Immature natural killer cell (primary cell): ENCODE measurements around the gene SCYL3. TPM values are rescaled to one million over a fixed set of nuclear protein-coding genes. Genes with fewer than 3 reads are reported as not detected.

ENCODE experiments used
- DNase-seq, 3 donors: peaks; one replicate each; pipeline ENCODE4 v3.0.0; 2022; ENCODE audit warnings: mixed read lengths in 1 of 3
- H3K27ac Mint-ChIP-seq, 6 donors: one replicate each; pipeline ENCODE4 v1.8.0; 2020; ENCODE audit warnings: mixed read lengths in 6 of 6, mild to moderate bottlenecking in 5 of 6, inconsistent platforms in 4 of 6, moderate library complexity in 3 of 6
- H3K27me3 Mint-ChIP-seq, 3 donors: one replicate each; pipeline ENCODE4 v1.8.0; 2020 to 2021; ENCODE audit warnings: low read depth in 3 of 3, mild to moderate bottlenecking in 3 of 3, mixed read lengths in 3 of 3, moderate library complexity in 3 of 3, inconsistent platforms in 1 of 3
- H3K36me3 Mint-ChIP-seq, 3 donors: one replicate each; pipeline ENCODE4 v1.8.0; 2020; ENCODE audit warnings: mixed read lengths in 3 of 3, inconsistent platforms in 2 of 3, mild to moderate bottlenecking in 2 of 3
- H3K4me1 Mint-ChIP-seq, 2 donors: one replicate each; pipeline ENCODE4 v1.8.0; 2020; ENCODE audit warnings: inconsistent platforms in 2 of 2, mild to moderate bottlenecking in 2 of 2, mixed read lengths in 2 of 2, moderate library complexity in 1 of 2
- H3K4me3 Mint-ChIP-seq, 5 donors: one replicate each; pipeline ENCODE4 v1.8.0; 2020; ENCODE audit warnings: mild to moderate bottlenecking in 5 of 5, mixed read lengths in 5 of 5, inconsistent platforms in 3 of 5, moderate library complexity in 3 of 5
- H3K9me3 Mint-ChIP-seq, 6 donors: one replicate each; pipeline ENCODE4 v1.8.0; 2020; ENCODE audit warnings: mild to moderate bottlenecking in 6 of 6, mixed read lengths in 6 of 6, inconsistent platforms in 4 of 6, moderate library complexity in 3 of 6
- polyA plus RNA-seq, 3 donors: library from polyadenylated mRNA; unstranded; fragments of 300-500 nt; fragmentation: Illumina TruSeq; gene quantifications; one replicate each; pipeline ENCODE4 v1.2.3, GENCODE V29; 2021

The SCYL3 gene
- polyA plus RNA-seq, 3 donors from 2014 or later = 6.1 to 13.1 (median 6.8) TPM

GRCh38 chr1:169892176-169892926, 1.3 kb downstream of the SCYL3 start:
- no peak for DNase-seq
- H3K4me3 Mint-ChIP-seq = peak overlapping the region; percentile 89 to 98 (median 91)
- peaks cover 3 to 12% (median 5%) of the 10 kb centered on the region in 3 donors for H3K27me3 Mint-ChIP-seq
- peak overlapping the region; percentile 88 to 99 (median 91) for H3K27ac Mint-ChIP-seq
- no peaks in the 10 kb centered on the region for H3K9me3 Mint-ChIP-seq
- peaks cover 36 to 63% of the 10 kb centered on the region in 2 donors for H3K4me1 Mint-ChIP-seq
- peaks cover 4 to 7% (median 6%) of the 10 kb centered on the region in 3 donors for H3K36me3 Mint-ChIP-seq

- Mint-ChIP-seq H3K4me1 (peaks cover 36 to 66% of the 10 kb centered on the region in 2 donors), H3K27ac (peak overlapping the region; percentile 83 to 99 (median 91)), H3K4me3 (peak overlapping the region; percentile 39 to 95 (median 61)), H3K36me3 (peaks cover 6 to 12% (median 11%) of the 10 kb centered on the region in 3 donors), H3K9me3 (no peaks in the 10 kb centered on the region), H3K27me3 (peaks cover 3 to 6% (median 5%) of the 10 kb centered on the region in 3 donors)
- DNase-seq = no peak
Observed at GRCh38 chr1:169891539-169891885, 2.2 kb downstream of the SCYL3 start.

DNA sequence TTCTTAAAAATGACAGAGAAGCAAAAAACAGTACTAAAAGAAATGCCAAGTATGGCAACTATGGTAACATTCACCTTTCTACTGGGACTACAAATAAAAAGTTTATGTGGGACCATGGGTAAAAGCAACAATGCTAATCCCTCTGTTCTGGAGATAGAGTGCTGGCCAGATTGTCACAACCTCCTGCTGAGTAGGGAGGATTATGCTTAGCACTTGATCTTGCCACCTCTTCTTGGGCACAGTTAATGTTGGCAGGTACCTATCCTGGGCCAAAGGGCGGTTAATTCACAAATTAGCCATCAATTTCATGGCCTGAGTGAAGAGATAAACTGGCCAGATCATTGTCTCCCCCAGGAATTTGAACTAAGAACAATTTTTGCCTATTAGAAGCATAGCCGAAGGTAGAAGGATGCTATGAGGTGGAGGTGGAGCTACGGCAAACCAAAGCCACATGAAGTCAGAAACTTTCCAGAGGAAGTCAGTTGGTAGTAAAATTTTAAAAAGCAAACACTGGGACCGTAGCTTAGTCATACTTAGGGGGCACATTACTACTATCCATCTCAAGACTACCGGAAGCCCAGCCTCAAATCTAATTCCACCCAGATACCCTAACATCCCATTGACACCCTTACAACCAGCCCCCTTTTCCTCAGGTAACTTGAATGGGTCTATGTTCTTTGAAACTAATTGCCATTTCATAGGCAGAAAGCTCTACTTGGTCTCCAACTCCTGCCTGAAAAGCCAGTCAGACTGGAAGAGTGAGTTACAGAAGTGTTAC, 2.7 kb downstream of the SCYL3 start:
- H3K9me3 Mint-ChIP-seq = no peaks in the 10 kb centered on the region
- DNase-seq = peak in 2 of 3 donors; percentile 25 to 30
- H3K4me1 Mint-ChIP-seq = peaks cover 36 to 72% of the 10 kb centered on the region in 2 donors
- peak overlapping the region; percentile 83 to 99 (median 91) for H3K27ac Mint-ChIP-seq
- peaks cover 3 to 6% (median 5%) of the 10 kb centered on the region in 3 donors for H3K27me3 Mint-ChIP-seq
- peak overlapping the region; percentile 39 to 95 (median 61) for H3K4me3 Mint-ChIP-seq
- peaks cover 7 to 16% (median 14%) of the 10 kb centered on the region in 3 donors for H3K36me3 Mint-ChIP-seq

- Mint-ChIP-seq H3K4me1 (peaks cover 36 to 80% of the 10 kb centered on the region in 2 donors), H3K4me3 (peak overlapping the region in 1 of 5 donors; percentile 9), H3K27ac (peak overlapping the region in 2 of 6 donors; percentile 53 to 71)
Observed at GRCh38 chr1:169889871-169890270, 3.8 kb downstream of the SCYL3 start.

DNA sequence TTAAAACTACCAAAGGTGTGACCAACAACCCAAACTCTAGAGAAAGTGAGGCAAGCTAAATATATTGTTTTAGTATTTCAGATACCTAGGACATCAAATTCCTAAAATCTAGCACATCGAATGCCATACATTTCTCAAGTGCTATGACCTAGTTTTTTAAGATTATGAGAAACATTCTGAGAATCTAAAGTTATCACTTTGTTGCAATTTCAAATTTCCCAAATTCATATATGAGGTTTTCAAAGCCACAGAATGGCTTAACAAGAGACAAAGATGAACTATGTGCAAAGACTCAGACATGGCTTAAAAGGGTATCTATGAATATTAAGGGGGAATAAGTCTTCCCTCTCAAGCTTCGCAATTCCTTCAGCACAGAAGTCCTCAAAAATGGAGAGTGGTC, 6.8 kb downstream of the SCYL3 start:
- peaks cover 14 to 29% (median 29%) of the 10 kb centered on the region in 3 donors for H3K36me3 Mint-ChIP-seq
- no peak overlapping the region for H3K4me3 Mint-ChIP-seq
- no peaks in the 10 kb centered on the region for H3K27me3 Mint-ChIP-seq
- H3K9me3 Mint-ChIP-seq = no peaks in the 10 kb centered on the region
- DNase-seq = no peak
- H3K27ac Mint-ChIP-seq = no peak overlapping the region
- peaks cover 32 to 75% of the 10 kb centered on the region in 2 donors for H3K4me1 Mint-ChIP-seq

More at GRCh38 chr1:169889871-169890270, 3.8 kb downstream of the SCYL3 start:
- H3K27me3 Mint-ChIP-seq = peaks cover 3 to 6% (median 5%) of the 10 kb centered on the region in 3 donors
- no peaks in the 10 kb centered on the region for H3K9me3 Mint-ChIP-seq
- no peak for DNase-seq
- peaks cover 14 to 25% (median 20%) of the 10 kb centered on the region in 3 donors for H3K36me3 Mint-ChIP-seq

- Mint-ChIP-seq H3K27ac (no peak overlapping the region), H3K4me1 (peaks cover 29 to 73% of the 10 kb centered on the region in 2 donors), H3K27me3 (no peaks in the 10 kb centered on the region), H3K36me3 (peaks cover 14 to 29% (median 29%) of the 10 kb centered on the region in 3 donors), H3K4me3 (no peak overlapping the region), H3K9me3 (no peaks in the 10 kb centered on the region)
- DNase-seq = no peak
Observed at GRCh38 chr1:169886422-169886821, 7.3 kb downstream of the SCYL3 start.

DNA sequence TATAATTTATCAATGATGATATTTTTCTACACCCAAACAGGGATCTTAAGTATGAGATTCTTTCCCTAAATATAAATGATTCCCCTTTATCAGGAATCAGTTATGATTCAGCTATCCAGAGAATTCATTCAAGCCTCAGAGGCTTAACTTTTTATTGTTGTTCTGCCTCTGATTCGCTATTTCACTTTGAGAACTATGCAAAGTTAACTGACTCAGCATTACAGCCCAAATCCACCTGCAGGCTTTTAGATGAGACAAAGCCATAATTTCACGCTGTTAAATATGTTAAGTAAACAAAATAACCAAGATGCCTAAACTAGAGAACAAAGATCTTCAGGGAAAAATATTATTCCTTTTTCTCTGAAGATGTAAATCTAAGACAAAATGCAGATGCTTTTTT, 8.5 kb downstream of the SCYL3 start:
- Mint-ChIP-seq H3K27me3 (no peaks in the 10 kb centered on the region), H3K27ac (no peak overlapping the region), H3K9me3 (no peaks in the 10 kb centered on the region), H3K36me3 (peaks cover 14 to 29% (median 29%) of the 10 kb centered on the region in 3 donors), H3K4me1 (peaks cover 20 to 68% of the 10 kb centered on the region in 2 donors), H3K4me3 (no peak overlapping the region)
- DNase-seq = no peak

DNA sequence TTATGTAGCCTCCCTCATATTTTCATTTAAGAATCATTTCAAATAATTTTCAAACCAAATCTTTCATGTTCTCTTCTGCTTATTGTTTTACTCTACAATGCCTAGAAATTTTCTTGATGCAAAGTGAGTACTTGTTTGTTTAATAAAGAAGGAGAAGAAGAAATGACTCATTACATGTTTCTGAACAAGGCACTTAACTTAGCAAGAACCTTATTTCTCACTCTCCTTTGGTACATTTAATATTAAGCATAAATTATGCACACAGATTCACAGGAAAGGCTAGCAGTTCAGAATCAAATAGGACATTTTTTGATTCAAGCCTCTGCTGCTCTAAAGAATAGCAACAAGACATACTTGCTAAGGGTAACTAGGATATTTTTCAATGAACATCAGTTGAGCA, 9.1 kb downstream of the SCYL3 start:
- H3K4me1 Mint-ChIP-seq = peaks cover 18 to 68% of the 10 kb centered on the region in 2 donors
- H3K36me3 Mint-ChIP-seq = peaks cover 14 to 29% (median 29%) of the 10 kb centered on the region in 3 donors
- no peaks in the 10 kb centered on the region for H3K9me3 Mint-ChIP-seq
- H3K27me3 Mint-ChIP-seq = no peaks in the 10 kb centered on the region
- H3K4me3 Mint-ChIP-seq = no peak overlapping the region
- DNase-seq = no peak
- peak overlapping the region in 1 of 6 donors; percentile 14 for H3K27ac Mint-ChIP-seq

GRCh38 chr1:169882039-169882511, 11.6 kb downstream of the SCYL3 start:
- no peak for DNase-seq
- H3K4me1 Mint-ChIP-seq = peaks cover 18 to 72% of the 10 kb centered on the region in 2 donors

GRCh38 chr1:169879034-169879840, 14.5 kb downstream of the SCYL3 start:
- H3K4me1 Mint-ChIP-seq = peaks cover 19 to 61% of the 10 kb centered on the region in 2 donors
- H3K36me3 Mint-ChIP-seq = peaks cover 25 to 31% (median 30%) of the 10 kb centered on the region in 3 donors
- no peak for DNase-seq
- peak overlapping the region in 3 of 6 donors; percentile 21 to 56 (median 29) for H3K27ac Mint-ChIP-seq
- peaks cover 0 to 2% (median 0%) of the 10 kb centered on the region in 3 donors for H3K27me3 Mint-ChIP-seq
- no peak overlapping the region for H3K4me3 Mint-ChIP-seq
- H3K9me3 Mint-ChIP-seq = no peaks in the 10 kb centered on the region

More at GRCh38 chr1:169882039-169882511, 11.6 kb downstream of the SCYL3 start:
- H3K4me3 Mint-ChIP-seq = no peak overlapping the region
- peaks cover 0 to 2% (median 0%) of the 10 kb centered on the region in 3 donors for H3K27me3 Mint-ChIP-seq
- H3K27ac Mint-ChIP-seq = peak overlapping the region in 1 of 6 donors; percentile 93
- no peaks in the 10 kb centered on the region for H3K9me3 Mint-ChIP-seq
- H3K36me3 Mint-ChIP-seq = peaks cover 14 to 26% (median 25%) of the 10 kb centered on the region in 3 donors

GRCh38 chr1:169878498-169878897, 15.2 kb downstream of the SCYL3 start:
- DNase-seq = no peak
- Mint-ChIP-seq H3K27ac (peak overlapping the region in 2 of 6 donors; percentile 25 to 56), H3K27me3 (peaks cover 0 to 2% (median 0%) of the 10 kb centered on the region in 3 donors), H3K9me3 (no peaks in the 10 kb centered on the region), H3K4me3 (no peak overlapping the region), H3K36me3 (peaks cover 32 to 37% (median 36%) of the 10 kb centered on the region in 3 donors), H3K4me1 (peaks cover 20 to 64% of the 10 kb centered on the region in 2 donors)

- Mint-ChIP-seq H3K9me3 (no peaks in the 10 kb centered on the region), H3K27me3 (peaks cover 0 to 3% (median 0%) of the 10 kb centered on the region in 3 donors), H3K27ac (peak overlapping the region in 2 of 6 donors; percentile 25), H3K4me3 (no peak overlapping the region), H3K36me3 (peaks cover 38 to 39% (median 38%) of the 10 kb centered on the region in 3 donors), H3K4me1 (peaks cover 18 to 59% of the 10 kb centered on the region in 2 donors)
- no peak for DNase-seq
Observed at GRCh38 chr1:169877800-169878491, 15.8 kb downstream of the SCYL3 start.
